A549 (cell line): ENCODE results near the gene RNF39. TPM values are rescaled to one million over a fixed set of nuclear protein-coding genes. Genes with fewer than 3 reads are reported as not detected.

Source experiments
- ATAC-seq, 2 experiments: fragments of 200-7000 bp in 1 of 2; fragments of >200 bp in 1 of 2; cut with Nextera tagmentation in 1 of 2; cut with Tn5 transposase in 1 of 2; 3 replicates each; pipeline versions ENCODE4 v1.8.0 to v1.9.1; 2018 to 2020; ENCODE audit warnings: mild to moderate bottlenecking in 1 of 2, moderate library complexity in 1 of 2
- CTCF ChIA-PET: fragments of 300-600 bp; sonication (Branson Sonifier 250); formaldehyde crosslinking; extraction: SDS; loops from one replicate; lab custom pipeline; 2021; ENCODE audit warnings: antibody characterized with exemption, inconsistent platforms; lab: Yijun Ruan, JAX
- POLR2A ChIA-PET: fragments of 350-600 bp; formaldehyde crosslinking; extraction: SDS; loops from one replicate; lab custom pipeline; 2021; ENCODE audit warnings: antibody characterized with exemption, inconsistent platforms; lab: Yijun Ruan, JAX
- DNase-seq, 2 experiments: peaks; one replicate each; pipeline versions ENCODE4 v3.0.0 to v3.0.0-alpha.2; 2011 to 2016; ENCODE audit warnings: low read depth in 1 of 2, low spot score in 1 of 2
- FAIRE-seq: peaks from 2 replicates; lab custom pipeline; 2011; peaks lifted over from hg19 to GRCh38; lab: Jason Lieb, UNC
- H3K27ac ChIP-seq, 2 experiments: fragments of >200 bp; sonication (Bioruptor Twin); formaldehyde crosslinking; 3 replicates each; pipeline ENCODE4 v1.5.1; 2016 to 2017
- H3K4me1 ChIP-seq: fragments of >200 bp; sonication (Bioruptor Twin); formaldehyde crosslinking; 3 replicates; pipeline ENCODE4 v1.6.1; 2016
- H3K4me2 ChIP-seq: fragments of >200 bp; sonication (Bioruptor Twin); formaldehyde crosslinking; 3 replicates; pipeline ENCODE4 v1.6.1; 2016
- H3K4me3 ChIP-seq: fragments of >200 bp; sonication (Bioruptor Twin); formaldehyde crosslinking; 3 replicates; pipeline ENCODE4 v1.5.1; 2016
- H3K9me3 ChIP-seq: fragments of >200 bp; sonication (Bioruptor Twin); formaldehyde crosslinking; 3 replicates; pipeline ENCODE4 v1.6.1; 2016
- BHLHE40 ChIP-seq: IDR thresholded peaks from 2 replicates; pipeline ENCODE4 v1.6.1; 2012; ENCODE audit warnings: low read depth, low read length, inconsistent platforms
- CBX8 ChIP-seq: fragments of 200-600 bp; sonication (generic); IDR thresholded peaks from 2 replicates; pipeline ENCODE4 v1.6.1; 2016
- CHD4 ChIP-seq: fragments of 200-600 bp; sonication (generic); IDR thresholded peaks from 2 replicates; pipeline ENCODE4 v1.6.1; 2016; ENCODE audit warnings: antibody characterized with exemption, mild to moderate bottlenecking, borderline replicate concordance
- FOSB ChIP-seq: fragments of 250-450 bp; sonication (Bioruptor Pico); IDR thresholded peaks from 2 replicates; pipeline ENCODE4 v1.5.0; 2020; ENCODE audit warnings: mild to moderate bottlenecking, moderate library complexity
- GATA3 ChIP-seq: IDR thresholded peaks from 2 replicates; pipeline ENCODE4 v1.6.1; 2012; ENCODE audit warnings: borderline replicate concordance
- HEYL ChIP-seq: fragments of 250-450 bp; sonication (Bioruptor Pico); IDR thresholded peaks from 2 replicates; pipeline ENCODE4 v1.8.0; 2021; ENCODE audit warnings: mild to moderate bottlenecking, moderate library complexity
- HOXB13 ChIP-seq: fragments of 250-450 bp; sonication (Bioruptor Pico); IDR thresholded peaks from 2 replicates; pipeline ENCODE4 v1.5.0; 2020; ENCODE audit warnings: low read depth, mild to moderate bottlenecking, moderate library complexity
- HOXB5 ChIP-seq: fragments of 250-450 bp; sonication (Bioruptor Pico); IDR thresholded peaks from 2 replicates; pipeline ENCODE4 v1.5.0; 2020; ENCODE audit warnings: mild to moderate bottlenecking, moderate library complexity
- JUN ChIP-seq, 2 experiments: fragments of >200 bp; sonication (Bioruptor Twin); formaldehyde crosslinking; IDR thresholded peaks; 2 replicates in 1 of 2; 3 replicates in 1 of 2; pipeline ENCODE4 v1.6.1; 2016 to 2017
- JUNB ChIP-seq: fragments of >200 bp; sonication (Bioruptor Twin); formaldehyde crosslinking; IDR thresholded peaks from 2 replicates; pipeline ENCODE4 v1.6.1; 2016
- KDM5A ChIP-seq: fragments of 200-600 bp; sonication (generic); IDR thresholded peaks from 2 replicates; pipeline ENCODE4 v1.6.1; 2016; ENCODE audit warnings: antibody characterized with exemption, mild to moderate bottlenecking
- MAFK ChIP-seq: fragments of 450-650 bp; IDR thresholded peaks from 2 replicates; pipeline ENCODE4 v1.6.1; 2014; ENCODE audit not compliant: partially characterized antibody
- NFE2L2 ChIP-seq: fragments of 150-350 bp; conservative IDR thresholded peaks from 2 replicates; pipeline ENCODE4 v1.6.1; 2014; ENCODE audit warnings: low read length
- POLR2A ChIP-seq: IDR thresholded peaks from 2 replicates; pipeline ENCODE4 v1.6.1; 2012; ENCODE audit warnings: mild to moderate bottlenecking, low read length
- RCOR1 ChIP-seq: fragments of 150-350 bp; IDR thresholded peaks from 2 replicates; pipeline ENCODE4 v1.6.1; 2014; ENCODE audit warnings: antibody characterized with exemption, low read length, low read depth
- RNF2 ChIP-seq: fragments of 200-600 bp; sonication (generic); IDR thresholded peaks from 2 replicates; pipeline ENCODE4 v1.6.1; 2016; ENCODE audit warnings: low read depth, mild to moderate bottlenecking, antibody characterized with exemption, moderate library complexity, borderline replicate concordance
- ZNF302 ChIP-seq: fragments of 250-450 bp; sonication (Bioruptor Pico); IDR thresholded peaks from 2 replicates; pipeline ENCODE4 v1.9.0; 2021; ENCODE audit warnings: inconsistent platforms, mild to moderate bottlenecking, moderate library complexity
- WGBS: methylation state at CpG from one replicate; pipeline ENCODE4 v1.1.6; 2017; ENCODE audit errors: missing lambda C conversion rate; 5-methylcytosine and 5-hydroxymethylcytosine counted together
- polyA plus RNA-seq, 4 experiments: library from polyadenylated mRNA; depleted of rRNA in 3 of 4; stranded (reverse); fragments of >200 nt; fragmentation: RNase III in 1 of 4; extraction: RNeasy Plus Mini Kit Qiagen cat#74134 plus additional on column Dnase treatment in 1 of 4; gene quantifications; 2 replicates in 3 of 4; 3 replicates in 1 of 4; pipeline ENCODE4 v1.2.3, GENCODE V29; 2011 to 2017
- TF ChIP-seq, protein P1 (sequence below): fragments of >200 bp; sonication (Bioruptor Twin); formaldehyde crosslinking; IDR thresholded peaks from 3 replicates; pipeline ENCODE4 v1.5.1; 2016
- TF ChIP-seq, protein P2 (sequence below): IDR thresholded peaks from 2 replicates; pipeline ENCODE4 v1.6.1; 2012; ENCODE audit warnings: low read depth, borderline replicate concordance
- TF ChIP-seq, protein P3 (sequence below): fragments of 150-350 bp; IDR thresholded peaks from 2 replicates; pipeline ENCODE4 v1.6.1; 2014; ENCODE audit warnings: low read depth, mild to moderate bottlenecking, low read length
- TF ChIP-seq, protein P4 (sequence below): fragments of >200 bp; sonication (Bioruptor Twin); formaldehyde crosslinking; IDR thresholded peaks from 3 replicates; pipeline ENCODE4 v1.6.1; 2016

The RNF39 gene
- polyA plus RNA-seq, 2 of the 4 experiments (the other 2 are of a cell fraction) = not detected

DNA sequence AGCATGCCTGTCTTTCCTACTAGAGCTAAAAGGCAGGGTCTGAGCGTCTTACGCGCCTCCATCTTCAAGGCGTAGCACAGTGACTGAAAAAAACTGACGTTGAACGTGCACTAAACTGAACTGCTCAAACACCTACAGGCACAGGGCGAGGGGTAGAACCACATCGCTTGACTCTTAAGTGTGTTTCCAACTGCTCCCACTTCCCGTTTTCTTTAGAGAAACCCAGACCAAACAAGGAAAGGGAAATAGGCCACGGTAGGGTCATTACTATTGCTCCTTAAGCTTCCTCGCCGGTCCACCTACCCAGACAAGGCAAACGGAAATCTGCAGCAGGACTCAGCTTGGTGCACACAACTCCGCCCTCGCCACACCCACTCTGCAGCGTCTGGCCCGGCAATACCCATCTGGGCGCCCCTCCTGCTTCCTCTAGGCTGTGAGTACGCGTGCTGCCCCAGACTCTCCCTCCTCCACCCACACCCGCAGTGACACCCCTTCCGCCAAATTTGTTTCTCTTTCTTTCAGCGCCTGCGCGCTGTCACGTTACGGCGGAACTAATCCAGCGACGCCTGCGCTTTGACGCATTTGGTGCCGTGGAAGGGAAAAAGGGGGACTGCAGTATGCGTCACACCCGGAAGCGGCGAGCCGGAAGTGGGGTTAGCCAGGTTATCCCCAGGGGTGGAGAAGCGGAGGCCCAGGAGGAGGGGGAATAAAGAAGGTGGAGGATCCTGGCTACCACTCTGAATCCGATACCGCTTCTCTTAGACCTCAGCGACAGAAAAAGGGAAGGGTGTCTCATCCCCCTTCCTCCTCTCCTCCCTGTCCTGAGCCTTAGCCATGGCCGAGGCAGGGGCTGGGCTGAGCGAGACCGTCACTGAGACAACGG lies 8.8 kb downstream of the RNF39 start, which contains the start of gene PPP1R11 (continued):
- TF ChIP-seq, protein P1, sequence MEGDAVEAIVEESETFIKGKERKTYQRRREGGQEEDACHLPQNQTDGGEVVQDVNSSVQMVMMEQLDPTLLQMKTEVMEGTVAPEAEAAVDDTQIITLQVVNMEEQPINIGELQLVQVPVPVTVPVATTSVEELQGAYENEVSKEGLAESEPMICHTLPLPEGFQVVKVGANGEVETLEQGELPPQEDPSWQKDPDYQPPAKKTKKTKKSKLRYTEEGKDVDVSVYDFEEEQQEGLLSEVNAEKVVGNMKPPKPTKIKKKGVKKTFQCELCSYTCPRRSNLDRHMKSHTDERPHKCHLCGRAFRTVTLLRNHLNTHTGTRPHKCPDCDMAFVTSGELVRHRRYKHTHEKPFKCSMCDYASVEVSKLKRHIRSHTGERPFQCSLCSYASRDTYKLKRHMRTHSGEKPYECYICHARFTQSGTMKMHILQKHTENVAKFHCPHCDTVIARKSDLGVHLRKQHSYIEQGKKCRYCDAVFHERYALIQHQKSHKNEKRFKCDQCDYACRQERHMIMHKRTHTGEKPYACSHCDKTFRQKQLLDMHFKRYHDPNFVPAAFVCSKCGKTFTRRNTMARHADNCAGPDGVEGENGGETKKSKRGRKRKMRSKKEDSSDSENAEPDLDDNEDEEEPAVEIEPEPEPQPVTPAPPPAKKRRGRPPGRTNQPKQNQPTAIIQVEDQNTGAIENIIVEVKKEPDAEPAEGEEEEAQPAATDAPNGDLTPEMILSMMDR = no peak

DNA sequence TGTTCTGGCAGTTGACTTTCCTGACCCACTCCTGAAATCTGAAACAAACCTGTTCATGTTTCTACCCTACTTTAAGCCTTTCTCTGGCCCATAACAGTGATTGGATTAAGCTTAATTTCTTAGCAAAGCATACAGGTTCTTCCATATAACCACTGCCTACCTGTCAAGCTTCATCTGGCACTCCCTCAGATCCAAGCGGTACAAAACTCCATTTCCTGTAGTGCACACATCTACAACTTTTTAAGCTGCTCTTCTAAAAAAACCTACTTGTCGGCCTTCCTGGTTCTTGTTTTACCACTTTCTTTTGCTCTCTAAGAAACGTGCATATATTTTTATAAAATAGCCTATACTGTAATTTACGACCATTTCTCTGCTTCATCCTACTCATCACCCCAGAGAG lies 9.5 kb downstream of the RNF39 start:
- WGBS = 12% methylated on average over 4 of the region's 4 CpGs
- POLR2A ChIA-PET = interaction anchor here (1.2 to 1.3 kb wide), 3 partner anchors 12 to 147 kb away, joined by 3 to 10 read pairs (median 6); partner anchors contain the start of gene TRIM26

DNA sequence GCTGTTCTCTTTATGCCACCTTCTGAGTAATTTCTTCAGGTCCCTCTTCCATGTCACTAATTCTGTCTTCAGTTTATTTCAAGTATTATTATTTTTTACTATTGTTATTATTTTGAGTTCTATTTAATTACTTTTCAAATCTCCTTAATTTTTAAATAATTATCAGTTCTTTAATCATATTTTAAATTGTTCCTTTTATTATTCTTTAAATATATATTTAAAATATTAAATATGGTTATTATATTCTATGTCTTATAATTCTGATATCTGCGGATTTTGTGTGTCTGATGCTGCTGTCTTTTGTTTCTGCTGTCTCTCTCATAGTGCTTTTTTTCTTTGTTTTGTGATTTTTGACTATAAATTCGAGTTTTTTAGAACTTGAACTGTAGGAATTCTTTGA lies 12.3 kb downstream of the RNF39 start:
- FAIRE-seq (no peak), DNase-seq (no peak), ATAC-seq (no peak)
- Histone ChIP-seq H3K9me3 (no peaks in the 10 kb centered on the region), H3K27ac (no peak overlapping the region), H3K4me1 (peaks cover 31% of the 10 kb centered on the region), H3K4me3 (no peak overlapping the region), H3K4me2 (no peak overlapping the region; the same call in 2 of the 3 replicates)
- POLR2A ChIA-PET = no interaction called here
- no peak for TF ChIP-seq POLR2A
- TF ChIP-seq CBX8 = no peak
- no peak for TF ChIP-seq NFE2L2
- TF ChIP-seq HOXB13 (CRISPR knock-in tag) = no peak
- TF ChIP-seq, protein P2, sequence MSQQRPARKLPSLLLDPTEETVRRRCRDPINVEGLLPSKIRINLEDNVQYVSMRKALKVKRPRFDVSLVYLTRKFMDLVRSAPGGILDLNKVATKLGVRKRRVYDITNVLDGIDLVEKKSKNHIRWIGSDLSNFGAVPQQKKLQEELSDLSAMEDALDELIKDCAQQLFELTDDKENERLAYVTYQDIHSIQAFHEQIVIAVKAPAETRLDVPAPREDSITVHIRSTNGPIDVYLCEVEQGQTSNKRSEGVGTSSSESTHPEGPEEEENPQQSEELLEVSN = no peak
- WGBS = 10% methylated on average over 2 of the region's 2 CpGs
- CTCF ChIA-PET = no interaction called here

More for the DNA sequence above, 9.5 kb downstream of the RNF39 start:
- DNase-seq (no peak), ATAC-seq (no peak), FAIRE-seq (no peak)
- Histone ChIP-seq H3K4me2 (peak overlapping the region; percentile 85), H3K9me3 (no peaks in the 10 kb centered on the region), H3K4me1 (peaks cover 27% of the 10 kb centered on the region; the same call in 1 of the 3 replicates), H3K27ac (peak overlapping the region; percentile 80 to 91), H3K4me3 (peak overlapping the region; percentile 79)
- CTCF ChIA-PET = interaction anchor here (0.9 to 1.3 kb wide), 2 partner anchors 43 to 65 kb away, joined by 3 read pairs; no protein-coding TSS in a partner anchor
- TF ChIP-seq, protein P3, sequence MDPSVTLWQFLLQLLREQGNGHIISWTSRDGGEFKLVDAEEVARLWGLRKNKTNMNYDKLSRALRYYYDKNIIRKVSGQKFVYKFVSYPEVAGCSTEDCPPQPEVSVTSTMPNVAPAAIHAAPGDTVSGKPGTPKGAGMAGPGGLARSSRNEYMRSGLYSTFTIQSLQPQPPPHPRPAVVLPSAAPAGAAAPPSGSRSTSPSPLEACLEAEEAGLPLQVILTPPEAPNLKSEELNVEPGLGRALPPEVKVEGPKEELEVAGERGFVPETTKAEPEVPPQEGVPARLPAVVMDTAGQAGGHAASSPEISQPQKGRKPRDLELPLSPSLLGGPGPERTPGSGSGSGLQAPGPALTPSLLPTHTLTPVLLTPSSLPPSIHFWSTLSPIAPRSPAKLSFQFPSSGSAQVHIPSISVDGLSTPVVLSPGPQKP = no peak
- TF ChIP-seq JUN (IDR thresholded peaks at IDR 0.05) (no peak), HEYL (CRISPR knock-in tag) (no peak), ZNF302 (CRISPR knock-in tag) (no peak), JUNB (no peak), CHD4 (no peak), HOXB5 (CRISPR knock-in tag) (no peak), FOSB (CRISPR knock-in tag) (no peak), KDM5A (no peak), GATA3 (no peak), RCOR1 (no peak), MAFK (no peak), HOXB13 (CRISPR knock-in tag) (no peak), BHLHE40 (no peak), RNF2 (no peak)
- TF ChIP-seq, protein P4, sequence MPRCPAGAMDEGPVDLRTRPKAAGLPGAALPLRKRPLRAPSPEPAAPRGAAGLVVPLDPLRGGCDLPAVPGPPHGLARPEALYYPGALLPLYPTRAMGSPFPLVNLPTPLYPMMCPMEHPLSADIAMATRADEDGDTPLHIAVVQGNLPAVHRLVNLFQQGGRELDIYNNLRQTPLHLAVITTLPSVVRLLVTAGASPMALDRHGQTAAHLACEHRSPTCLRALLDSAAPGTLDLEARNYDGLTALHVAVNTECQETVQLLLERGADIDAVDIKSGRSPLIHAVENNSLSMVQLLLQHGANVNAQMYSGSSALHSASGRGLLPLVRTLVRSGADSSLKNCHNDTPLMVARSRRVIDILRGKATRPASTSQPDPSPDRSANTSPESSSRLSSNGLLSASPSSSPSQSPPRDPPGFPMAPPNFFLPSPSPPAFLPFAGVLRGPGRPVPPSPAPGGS = no peak
